Peyer's patch (tissue), 4 donors: Measurements from ENCODE around the gene SPATA12.

Experiments
- POLR2A ChIP-seq, 2 donors: fragments of 450-650 bp; IDR thresholded peaks; one replicate each; pipeline ENCODE4 v1.5.1; 2017; ENCODE audit warnings: antibody characterized with exemption in 2 of 2, mild to moderate bottlenecking in 2 of 2, moderate library complexity in 2 of 2
- TF ChIP-seq, protein P1 (sequence below), 6 experiments: fragments of 450-650 bp in 4 of 6; fragments of 200-600 bp in 2 of 6; sonication (generic) in 1 of 6; IDR thresholded peaks; one replicate each; pipeline ENCODE4 v1.5.1; 2017 to 2019; ENCODE audit warnings: antibody characterized with exemption in 6 of 6, mild to moderate bottlenecking in 3 of 6, moderate library complexity in 1 of 6

- TF ChIP-seq, protein P1, sequence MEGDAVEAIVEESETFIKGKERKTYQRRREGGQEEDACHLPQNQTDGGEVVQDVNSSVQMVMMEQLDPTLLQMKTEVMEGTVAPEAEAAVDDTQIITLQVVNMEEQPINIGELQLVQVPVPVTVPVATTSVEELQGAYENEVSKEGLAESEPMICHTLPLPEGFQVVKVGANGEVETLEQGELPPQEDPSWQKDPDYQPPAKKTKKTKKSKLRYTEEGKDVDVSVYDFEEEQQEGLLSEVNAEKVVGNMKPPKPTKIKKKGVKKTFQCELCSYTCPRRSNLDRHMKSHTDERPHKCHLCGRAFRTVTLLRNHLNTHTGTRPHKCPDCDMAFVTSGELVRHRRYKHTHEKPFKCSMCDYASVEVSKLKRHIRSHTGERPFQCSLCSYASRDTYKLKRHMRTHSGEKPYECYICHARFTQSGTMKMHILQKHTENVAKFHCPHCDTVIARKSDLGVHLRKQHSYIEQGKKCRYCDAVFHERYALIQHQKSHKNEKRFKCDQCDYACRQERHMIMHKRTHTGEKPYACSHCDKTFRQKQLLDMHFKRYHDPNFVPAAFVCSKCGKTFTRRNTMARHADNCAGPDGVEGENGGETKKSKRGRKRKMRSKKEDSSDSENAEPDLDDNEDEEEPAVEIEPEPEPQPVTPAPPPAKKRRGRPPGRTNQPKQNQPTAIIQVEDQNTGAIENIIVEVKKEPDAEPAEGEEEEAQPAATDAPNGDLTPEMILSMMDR (IDR thresholded peaks at IDR 0.05): no peak
- TF ChIP-seq POLR2A (IDR thresholded peaks at IDR 0.05): no peak
These were observed 2.6 kb downstream of the SPATA12 start for GRCh38 chr3:57063032-57063431.
